LoVo (cell line): Measurements from ENCODE around the gene SMG9.
"Not testable (repeated sequence)": the region's sequence is repeated elsewhere in the genome, so short reads cannot be mapped to it uniquely, and the experiment has no call there.

ENCODE experiments used
- DNase-seq: peaks from one replicate; pipeline ENCODE4 v3.0.0-alpha.2; 2016; ENCODE audit warnings: low spot score

SMG9 gene

GRCh38 chr19:43690890-43691289 lies 63.9 kb downstream of the SMG9 start:
- DNase-seq = no peak

- no peak for DNase-seq
These were observed 64.3 kb downstream of the SMG9 start for GRCh38 chr19:43690444-43690843.

- no peak for DNase-seq
These were observed 66.6 kb downstream of the SMG9 start for GRCh38 chr19:43688059-43688701.

- DNase-seq = no peak
These were observed 67.1 kb downstream of the SMG9 start for GRCh38 chr19:43687660-43687997.

GRCh38 chr19:43684326-43684725 lies 70.4 kb downstream of the SMG9 start:
- DNase-seq = no peak

GRCh38 chr19:43683905-43684304 lies 70.9 kb downstream of the SMG9 start:
- no peak for DNase-seq

- no peak for DNase-seq
These were observed 71.7 kb downstream of the SMG9 start for GRCh38 chr19:43682824-43683661.

- not testable (repeated sequence) for DNase-seq
These were observed 72.5 kb downstream of the SMG9 start for GRCh38 chr19:43682269-43682668.

- DNase-seq = no peak
These were observed 72.9 kb downstream of the SMG9 start for GRCh38 chr19:43681821-43682220.

- no peak for DNase-seq
These were observed 76.1 kb downstream of the SMG9 start for GRCh38 chr19:43678512-43679261.
